Progenitor cell of endocrine pancreas (in vitro differentiated cells): ENCODE results near the gene MARCHF10. TPM values are rescaled to one million over a fixed set of nuclear protein-coding genes. Genes with fewer than 3 reads are reported as not detected.

Experiments used
- DNase-seq: peaks from one replicate; pipeline ENCODE4 v3.0.0; 2021; ENCODE audit warnings: low spot score; ENCODE audit not compliant: unreplicated experiment
- H3K27ac Mint-ChIP-seq: 2 replicates; pipeline ENCODE4 v1.8.0; 2021; ENCODE audit warnings: mild to moderate bottlenecking, moderate library complexity, mixed read lengths
- H3K27me3 Mint-ChIP-seq: 2 replicates; pipeline ENCODE4 v1.8.0; 2021; ENCODE audit warnings: mixed read lengths
- H3K36me3 Mint-ChIP-seq: 2 replicates; pipeline ENCODE4 v1.8.0; 2022; ENCODE audit warnings: mixed read lengths; ENCODE audit not compliant: insufficient read depth
- H3K4me1 Mint-ChIP-seq: 2 replicates; pipeline ENCODE4 v1.8.0; 2021; ENCODE audit warnings: low read depth, mixed read lengths
- H3K4me3 Mint-ChIP-seq: 2 replicates; pipeline ENCODE4 v1.8.0; 2021; ENCODE audit warnings: low read depth, mild to moderate bottlenecking, moderate library complexity, mixed read lengths
- H3K9me3 Mint-ChIP-seq: 2 replicates; pipeline ENCODE4 v1.8.0; 2021; ENCODE audit warnings: low read depth, mixed read lengths
- CTCF ChIP-seq: fragments of 200-600 bp; sonication (generic); IDR thresholded peaks from one replicate; pipeline ENCODE4 v1.5.0; 2021; ENCODE audit warnings: antibody characterized with exemption, mild to moderate bottlenecking; ENCODE audit not compliant: unreplicated experiment
- total RNA-seq: library from RNA; stranded (reverse); gene quantifications from 2 replicates; pipeline ENCODE4 v1.2.1, GENCODE V29; 2021

Gene MARCHF10
- total RNA-seq, 1 donor from 2014 or later, result not detected

- no peak for DNase-seq
- Mint-ChIP-seq H3K9me3 (no peaks in the 10 kb centered on the region), H3K4me3 (no peak overlapping the region), H3K27me3 (no peaks in the 10 kb centered on the region), H3K36me3 (no peaks in the 10 kb centered on the region), H3K27ac (no peak overlapping the region), H3K4me1 (no peaks in the 10 kb centered on the region)
- TF ChIP-seq CTCF, result no peak
These were observed 126.2 kb downstream of the MARCHF10 start for GRCh38 chr17:62681939-62682381.

GRCh38 chr17:62681061-62681938, 126.8 kb downstream of the MARCHF10 start:
- DNase-seq, result no peak
- no peaks in the 10 kb centered on the region for H3K9me3 Mint-ChIP-seq
- H3K4me1 Mint-ChIP-seq, result no peaks in the 10 kb centered on the region
- H3K4me3 Mint-ChIP-seq, result no peak overlapping the region
- H3K27ac Mint-ChIP-seq, result no peak overlapping the region
- no peaks in the 10 kb centered on the region for H3K27me3 Mint-ChIP-seq
- H3K36me3 Mint-ChIP-seq, result no peaks in the 10 kb centered on the region
- TF ChIP-seq CTCF, result no peak

GRCh38 chr17:62680541-62681052, 127.5 kb downstream of the MARCHF10 start:
- Mint-ChIP-seq H3K4me1 (no peaks in the 10 kb centered on the region), H3K27me3 (no peaks in the 10 kb centered on the region), H3K9me3 (no peaks in the 10 kb centered on the region), H3K36me3 (no peaks in the 10 kb centered on the region), H3K27ac (no peak overlapping the region), H3K4me3 (no peak overlapping the region)
- TF ChIP-seq CTCF, result no peak
- DNase-seq, result no peak

GRCh38 chr17:62679866-62680377, 128.2 kb downstream of the MARCHF10 start:
- no peak for TF ChIP-seq CTCF
- Mint-ChIP-seq H3K36me3 (no peaks in the 10 kb centered on the region), H3K9me3 (no peaks in the 10 kb centered on the region), H3K27ac (no peak overlapping the region), H3K4me1 (no peaks in the 10 kb centered on the region), H3K4me3 (no peak overlapping the region), H3K27me3 (no peaks in the 10 kb centered on the region)
- no peak for DNase-seq

GRCh38 chr17:62678214-62678919, 129.7 kb downstream of the MARCHF10 start:
- no peak for TF ChIP-seq CTCF
- Mint-ChIP-seq H3K4me1 (no peaks in the 10 kb centered on the region), H3K36me3 (no peaks in the 10 kb centered on the region), H3K27me3 (no peaks in the 10 kb centered on the region), H3K27ac (no peak overlapping the region), H3K4me3 (no peak overlapping the region), H3K9me3 (no peaks in the 10 kb centered on the region)
- no peak for DNase-seq
